ENCODE measurements around the gene TSEN34.
"Not testable (repeated sequence)": the region's sequence is repeated elsewhere in the genome, so short reads cannot be mapped to it uniquely, and the experiment has no call there.

GRCh38 chr19:54224619-54225018, 33.5 kb downstream of the TSEN34 start:
- TF ChIP-seq POLR2AphosphoS5 (IDR thresholded peaks at IDR 0.05; ENCODE audit: insufficient read depth in 1 of 2, low read depth in 1 of 2); POLR2A (IDR thresholded peaks at IDR 0.05); CTCF (IDR thresholded peaks at IDR 0.05): not testable (repeated sequence)
